Suprapubic skin (tissue), 4 donors: Measurements from ENCODE around the gene CLEC11A. TPM values are rescaled to one million over a fixed set of nuclear protein-coding genes. Genes with fewer than 3 reads are reported as not detected.
A peak's percentile ranks its signal among the peaks of the same experiment; 100 is the strongest.

Experiments
- DNase-seq, 2 donors: peaks; one replicate each; pipeline ENCODE4 v3.0.0-alpha.2; 2019; ENCODE audit warnings: low spot score in 2 of 2
- H3K27ac ChIP-seq: fragments of 200-600 bp; sonication (generic); one replicate; pipeline ENCODE4 v1.5.1; 2019
- H3K27me3 ChIP-seq: fragments of 200-600 bp; sonication (generic); one replicate; pipeline ENCODE4 v1.5.1; 2019
- H3K36me3 ChIP-seq: fragments of 200-600 bp; sonication (generic); one replicate; pipeline ENCODE4 v1.5.1; 2019
- H3K4me1 ChIP-seq: fragments of 200-600 bp; sonication (generic); one replicate; pipeline ENCODE4 v1.5.1; 2019
- H3K4me3 ChIP-seq: fragments of 200-600 bp; sonication (generic); one replicate; pipeline ENCODE4 v1.5.1; 2019; ENCODE audit warnings: mild to moderate bottlenecking
- H3K9me3 ChIP-seq: fragments of 200-600 bp; sonication (generic); one replicate; pipeline ENCODE4 v1.5.1; 2019
- EP300 ChIP-seq: sonication (generic); formaldehyde crosslinking; IDR thresholded peaks from one replicate; pipeline ENCODE4 v1.6.1; 2017; ENCODE audit warnings: antibody characterized with exemption
- POLR2A ChIP-seq, 2 donors: fragments of 450-650 bp; IDR thresholded peaks; one replicate each; pipeline ENCODE4 v1.6.1; 2017; ENCODE audit warnings: antibody characterized with exemption in 2 of 2, mild to moderate bottlenecking in 2 of 2, moderate library complexity in 2 of 2
- POLR2AphosphoS5 ChIP-seq, 3 donors: sonication (generic); formaldehyde crosslinking; IDR thresholded peaks; one replicate each; pipeline ENCODE4 v1.6.1; 2017; ENCODE audit warnings: antibody characterized with exemption in 3 of 3
- WGBS: methylation state at CpG from one replicate; pipeline ENCODE4 v1.1.5; 2018; 5-methylcytosine and 5-hydroxymethylcytosine counted together
- total RNA-seq, 4 donors: library from RNA; depleted of rRNA; stranded (reverse); fragments of >200 nt; gene quantifications; one replicate each; pipeline ENCODE4 v1.1.0, GENCODE V29; 2016
- TF ChIP-seq, protein P1 (sequence below), 2 donors: fragments of 200-600 bp in 1 of 2; fragments of 450-650 bp in 1 of 2; sonication (generic) in 1 of 2; IDR thresholded peaks; one replicate each; pipeline ENCODE4 v1.5.1; 2016 to 2019; ENCODE audit warnings: antibody characterized with exemption in 2 of 2, mild to moderate bottlenecking in 1 of 2, moderate library complexity in 1 of 2

The CLEC11A gene
- total RNA-seq, 4 donors from 2014 or later = 5.8 to 14.1 (median 7.7) TPM

DNA sequence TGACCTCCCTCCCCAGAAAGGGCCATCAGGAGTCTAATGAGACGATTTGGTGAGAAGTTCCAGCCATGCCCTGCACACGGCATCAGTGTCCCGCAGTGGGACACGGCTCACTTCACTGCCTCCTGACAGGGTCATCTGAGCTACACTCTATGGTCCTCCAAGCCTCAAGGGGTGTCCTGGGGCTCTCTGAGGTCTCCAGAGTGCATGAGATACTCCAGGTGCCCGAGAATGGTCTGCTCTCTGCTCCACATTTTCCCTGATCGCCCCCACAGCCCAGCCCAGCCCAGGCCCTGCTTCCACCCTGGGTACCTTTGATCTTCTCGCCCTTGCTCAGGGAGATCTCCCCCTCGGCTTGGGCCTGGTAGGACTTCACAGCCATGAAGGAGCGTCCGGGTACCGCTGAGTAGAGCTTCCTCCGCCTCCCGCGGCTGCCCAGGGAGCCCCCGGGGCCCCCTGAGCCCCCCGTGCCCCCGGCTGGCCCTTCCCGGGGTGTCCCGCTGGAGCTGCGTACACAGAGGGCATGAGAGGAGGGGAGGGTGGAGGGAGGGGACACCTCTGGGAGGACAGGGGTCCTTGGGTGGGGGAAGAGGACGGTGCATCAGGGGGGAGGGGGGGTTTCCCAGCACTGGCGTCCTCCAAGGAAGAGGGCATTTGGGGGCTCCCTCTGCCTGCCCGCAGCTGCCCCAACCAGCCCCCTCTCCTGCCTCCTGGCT is 20.9 kb upstream of the CLEC11A start:
- WGBS = 70% methylated on average over 14 of the region's 23 CpGs
- no peak for TF ChIP-seq POLR2A (IDR thresholded peaks at IDR 0.05)
- no peak for TF ChIP-seq POLR2AphosphoS5 (IDR thresholded peaks at IDR 0.05)
- TF ChIP-seq, protein P1, sequence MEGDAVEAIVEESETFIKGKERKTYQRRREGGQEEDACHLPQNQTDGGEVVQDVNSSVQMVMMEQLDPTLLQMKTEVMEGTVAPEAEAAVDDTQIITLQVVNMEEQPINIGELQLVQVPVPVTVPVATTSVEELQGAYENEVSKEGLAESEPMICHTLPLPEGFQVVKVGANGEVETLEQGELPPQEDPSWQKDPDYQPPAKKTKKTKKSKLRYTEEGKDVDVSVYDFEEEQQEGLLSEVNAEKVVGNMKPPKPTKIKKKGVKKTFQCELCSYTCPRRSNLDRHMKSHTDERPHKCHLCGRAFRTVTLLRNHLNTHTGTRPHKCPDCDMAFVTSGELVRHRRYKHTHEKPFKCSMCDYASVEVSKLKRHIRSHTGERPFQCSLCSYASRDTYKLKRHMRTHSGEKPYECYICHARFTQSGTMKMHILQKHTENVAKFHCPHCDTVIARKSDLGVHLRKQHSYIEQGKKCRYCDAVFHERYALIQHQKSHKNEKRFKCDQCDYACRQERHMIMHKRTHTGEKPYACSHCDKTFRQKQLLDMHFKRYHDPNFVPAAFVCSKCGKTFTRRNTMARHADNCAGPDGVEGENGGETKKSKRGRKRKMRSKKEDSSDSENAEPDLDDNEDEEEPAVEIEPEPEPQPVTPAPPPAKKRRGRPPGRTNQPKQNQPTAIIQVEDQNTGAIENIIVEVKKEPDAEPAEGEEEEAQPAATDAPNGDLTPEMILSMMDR (IDR thresholded peaks at IDR 0.05) = no peak
- no peak for TF ChIP-seq EP300
- Histone ChIP-seq H3K27me3 (peaks cover 69% of the 10 kb centered on the region), H3K9me3 (no peaks in the 10 kb centered on the region), H3K4me3 (no peak overlapping the region), H3K36me3 (no peaks in the 10 kb centered on the region), H3K27ac (no peak overlapping the region), H3K4me1 (no peaks in the 10 kb centered on the region)
- DNase-seq = no peak

- H3K4me3 ChIP-seq = no peak overlapping the region
- 54% methylated on average over 17 of the region's 47 CpGs for WGBS
- no peaks in the 10 kb centered on the region for H3K36me3 ChIP-seq
- no peak overlapping the region for H3K27ac ChIP-seq
- H3K9me3 ChIP-seq = no peaks in the 10 kb centered on the region
- no peaks in the 10 kb centered on the region for H3K4me1 ChIP-seq
- no peak for DNase-seq
- H3K27me3 ChIP-seq = peaks cover 63% of the 10 kb centered on the region
- TF ChIP-seq POLR2AphosphoS5 (IDR thresholded peaks at IDR 0.05) (no peak), POLR2A (IDR thresholded peaks at IDR 0.05) (no peak), EP300 (no peak)
- TF ChIP-seq, protein P1 (IDR thresholded peaks at IDR 0.05) = no peak
Observed at GRCh38 chr19:50702871-50703829, 20.0 kb upstream of the CLEC11A start.

GRCh38 chr19:50703915-50704796 is 19.0 kb upstream of the CLEC11A start:
- no peak for DNase-seq
- 38% methylated on average over 22 of the region's 22 CpGs for WGBS
- Histone ChIP-seq H3K27ac (no peak overlapping the region), H3K36me3 (no peaks in the 10 kb centered on the region), H3K4me1 (no peaks in the 10 kb centered on the region), H3K4me3 (no peak overlapping the region), H3K9me3 (no peaks in the 10 kb centered on the region), H3K27me3 (peaks cover 57% of the 10 kb centered on the region)
- TF ChIP-seq POLR2A (IDR thresholded peaks at IDR 0.05) (no peak), POLR2AphosphoS5 (IDR thresholded peaks at IDR 0.05) (no peak), EP300 (no peak)
- TF ChIP-seq, protein P1 (IDR thresholded peaks at IDR 0.05) = no peak

- WGBS = 36% methylated on average over 9 of the region's 9 CpGs
- Histone ChIP-seq H3K9me3 (no peaks in the 10 kb centered on the region), H3K27ac (no peak overlapping the region), H3K4me3 (no peak overlapping the region), H3K36me3 (no peaks in the 10 kb centered on the region), H3K27me3 (peaks cover 50% of the 10 kb centered on the region), H3K4me1 (no peaks in the 10 kb centered on the region)
- no peak for DNase-seq
- no peak for TF ChIP-seq POLR2A (IDR thresholded peaks at IDR 0.05)
- TF ChIP-seq, protein P1 (IDR thresholded peaks at IDR 0.05) = peak in 1 of 2 donors; percentile 49
Observed at GRCh38 chr19:50705422-50706019, 17.6 kb upstream of the CLEC11A start.
